H1 (cell line): ENCODE data around the gene COL16A1. TPM values are rescaled to one million over a fixed set of nuclear protein-coding genes. Genes with fewer than 3 reads are reported as not detected.

Source experiments
- CTCF ChIA-PET: fragments of 300-600 bp; sonication (Branson Sonifier 250); formaldehyde crosslinking; loops from one replicate; lab custom pipeline; 2021; ENCODE audit not compliant: partially characterized antibody; lab: Charles Lee
- POLR2A ChIA-PET: fragments of 300-600 bp; sonication (Branson Sonifier 250); formaldehyde crosslinking; loops from one replicate; lab custom pipeline; 2021; ENCODE audit warnings: inconsistent platforms; ENCODE audit not compliant: partially characterized antibody; lab: Charles Lee
- DNase-seq, 2 experiments: peaks; one replicate each; pipeline versions ENCODE4 v3.0.0 to v3.0.0-alpha.2; 2010 to 2022; ENCODE audit warnings: low spot score in 2 of 2, low read depth in 1 of 2, mixed read lengths in 1 of 2
- FAIRE-seq: peaks from 2 replicates; lab custom pipeline; 2011; peaks lifted over from hg19 to GRCh38; lab: Jason Lieb, UNC
- H2AFZ ChIP-seq: 2 replicates; pipeline ENCODE4 v1.8.1; 2012; ENCODE audit warnings: low read length, inconsistent platforms
- H2AK5ac ChIP-seq: 2 replicates; pipeline ENCODE4 v1.6.1; 2013; ENCODE audit warnings: low read depth, low read length
- H2BK120ac ChIP-seq: replicated peaks from 2 replicates; pipeline ENCODE3; 2013; ENCODE audit warnings: low read depth, low read length, inconsistent platforms
- H2BK12ac ChIP-seq: 2 replicates; pipeline ENCODE4 v1.6.1; 2013; ENCODE audit warnings: low read depth, low read length
- H2BK15ac ChIP-seq: 2 replicates; pipeline ENCODE4 v1.6.1; 2013; ENCODE audit warnings: low read length
- H2BK20ac ChIP-seq: 2 replicates; pipeline ENCODE4 v1.6.1; 2013; ENCODE audit warnings: low read length
- H2BK5ac ChIP-seq: 2 replicates; pipeline ENCODE4 v1.6.1; 2013; ENCODE audit warnings: low read depth, low read length
- H3K14ac ChIP-seq: 2 replicates; pipeline ENCODE4 v1.6.1; 2013; ENCODE audit warnings: inconsistent platforms; ENCODE audit not compliant: insufficient read length
- H3K18ac ChIP-seq: 2 replicates; pipeline ENCODE4 v1.6.1; 2013; ENCODE audit warnings: low read length; ENCODE audit errors: extremely low read depth
- H3K23ac ChIP-seq: 2 replicates; pipeline ENCODE4 v1.6.1; 2013; ENCODE audit warnings: inconsistent platforms; ENCODE audit not compliant: insufficient read length
- H3K23me2 ChIP-seq: 2 replicates; pipeline ENCODE4 v1.6.1; 2013; ENCODE audit warnings: low read depth, low read length
- H3K27ac ChIP-seq: 2 replicates; pipeline ENCODE4 v1.6.1; 2011; ENCODE audit warnings: low read depth, low read length, inconsistent platforms
- H3K27me3 ChIP-seq, 4 experiments: replicated peaks in 1 of 4; 1 replicate in 1 of 4; 2 replicates in 3 of 4; pipeline versions ENCODE4 v1.6.1 to v1.8.1; 2011 to 2013; ENCODE audit warnings: low read length in 3 of 4, mild to moderate bottlenecking in 3 of 4, inconsistent platforms in 2 of 4, mixed read lengths in 2 of 4, moderate library complexity in 1 of 4; ENCODE audit not compliant: control insufficient read depth in 3 of 4, insufficient read depth in 3 of 4; ENCODE audit errors: extremely low read depth in 1 of 4
- H3K36me3 ChIP-seq, 4 experiments: 2 replicates each; pipeline versions ENCODE4 v1.6.1 to v1.8.1; 2011 to 2013; ENCODE audit warnings: mild to moderate bottlenecking in 4 of 4, low read length in 3 of 4, moderate library complexity in 2 of 4, control low read depth in 1 of 4, inconsistent platforms in 1 of 4; ENCODE audit not compliant: insufficient read depth in 4 of 4, control insufficient read depth in 2 of 4
- H3K4ac ChIP-seq: replicated peaks from 2 replicates; pipeline ENCODE3; 2013; ENCODE audit warnings: low read length, low read depth, mixed read lengths, inconsistent platforms; ENCODE audit not compliant: insufficient read length
- H3K4me1 ChIP-seq, 4 experiments: replicated peaks in 1 of 4; 1 replicate in 1 of 4; 2 replicates in 3 of 4; pipeline versions ENCODE4 v1.6.1 to v1.8.1; 2011 to 2013; ENCODE audit warnings: low read length in 3 of 4, inconsistent platforms in 2 of 4, mixed read lengths in 1 of 4; ENCODE audit not compliant: insufficient read depth in 4 of 4, control insufficient read depth in 3 of 4
- H3K4me2 ChIP-seq, 2 experiments: 2 replicates each; pipeline versions ENCODE4 v1.6.1 to v1.8.1; 2011 to 2013; ENCODE audit warnings: low read depth in 2 of 2, low read length in 2 of 2, control low read depth in 1 of 2, inconsistent platforms in 1 of 2, mild to moderate bottlenecking in 1 of 2; ENCODE audit not compliant: insufficient read depth in 1 of 2
- H3K4me3 ChIP-seq, 4 experiments: fragments of 200-600, 300-600 bp in 1 of 4; sonication (generic), shearing (Covaris generic), sonication (Bioruptor Twin) in 1 of 4; 2 replicates each; pipeline versions ENCODE4 v1.5.1 to v1.8.1; 2011 to 2016; ENCODE audit warnings: low read length in 4 of 4, low read depth in 3 of 4, control low read depth in 2 of 4, inconsistent platforms in 2 of 4, mild to moderate bottlenecking in 2 of 4, mixed read lengths in 1 of 4, moderate library complexity in 1 of 4; ENCODE audit not compliant: insufficient read depth in 2 of 4; ENCODE audit errors: extremely low read depth in 1 of 4
- H3K56ac ChIP-seq: replicated peaks from 2 replicates; pipeline ENCODE3; 2013; ENCODE audit warnings: low read depth, mild to moderate bottlenecking, mixed read lengths, low read length, inconsistent platforms; ENCODE audit not compliant: insufficient read length
- H3K79me1 ChIP-seq: 2 replicates; pipeline ENCODE4 v1.6.1; 2013; ENCODE audit warnings: low read depth, low read length, control low read depth
- H3K79me2 ChIP-seq, 2 experiments: 2 replicates each; pipeline versions ENCODE4 v1.6.1 to v1.8.1; 2012 to 2013; ENCODE audit warnings: low read length in 2 of 2, mild to moderate bottlenecking in 2 of 2, inconsistent platforms in 1 of 2; ENCODE audit not compliant: insufficient read depth in 2 of 2, control insufficient read depth in 1 of 2
- H3K9ac ChIP-seq, 4 experiments: replicated peaks in 1 of 4; 1 replicate in 1 of 4; 2 replicates in 3 of 4; pipeline versions ENCODE4 v1.6.1 to v1.8.1; 2011 to 2013; ENCODE audit warnings: low read depth in 3 of 4, low read length in 3 of 4, control low read depth in 2 of 4, mild to moderate bottlenecking in 2 of 4, moderate library complexity in 2 of 4, inconsistent platforms in 1 of 4; ENCODE audit errors: extremely low read depth in 1 of 4
- H3K9me3 ChIP-seq, 2 experiments: 2 replicates each; pipeline versions ENCODE4 v1.6.1 to v1.8.1; 2012 to 2013; ENCODE audit warnings: mild to moderate bottlenecking in 2 of 2, moderate library complexity in 2 of 2, control low read depth in 1 of 2, inconsistent platforms in 1 of 2, low read depth in 1 of 2, low read length in 1 of 2, mixed read lengths in 1 of 2; ENCODE audit not compliant: insufficient read depth in 2 of 2
- H4K20me1 ChIP-seq, 2 experiments: replicated peaks in 1 of 2; 2 replicates each; pipeline versions ENCODE3 to v1.8.1; 2011 to 2013; ENCODE audit warnings: inconsistent platforms in 2 of 2, low read length in 2 of 2, mild to moderate bottlenecking in 1 of 2; ENCODE audit not compliant: insufficient read depth in 2 of 2, control insufficient read depth in 1 of 2
- H4K5ac ChIP-seq: 2 replicates; pipeline ENCODE4 v1.6.1; 2013; ENCODE audit warnings: low read length, low read depth, mixed read lengths, inconsistent platforms; ENCODE audit not compliant: insufficient read length
- H4K8ac ChIP-seq: 2 replicates; pipeline ENCODE4 v1.8.0; 2013; ENCODE audit warnings: mild to moderate bottlenecking, moderate library complexity, low read length, inconsistent platforms; ENCODE audit not compliant: insufficient read depth; ENCODE audit errors: extremely low read depth
- H4K91ac ChIP-seq: replicated peaks from 2 replicates; pipeline ENCODE3; 2013; ENCODE audit warnings: low read length, mixed read lengths, inconsistent platforms; ENCODE audit not compliant: insufficient read length
- ASH2L ChIP-seq: fragments of 200-600, 300-600 bp; sonication (generic); IDR thresholded peaks from one replicate; pipeline ENCODE4 v1.7.1; 2017; ENCODE audit warnings: low read length
- BCL11A ChIP-seq, 2 experiments: IDR thresholded peaks; one replicate each; pipeline ENCODE4 v1.6.1; 2011; ENCODE audit warnings: low read depth in 2 of 2, low read length in 2 of 2, mild to moderate bottlenecking in 2 of 2
- CBX8 ChIP-seq: fragments of 300-800, 300-1000 bp; sonication (generic); IDR thresholded peaks from 2 replicates; pipeline ENCODE4 v1.7.1; 2016; ENCODE audit warnings: low read depth, low read length, borderline replicate concordance
- E2F6 ChIP-seq: IDR thresholded peaks from 2 replicates; pipeline ENCODE4 v1.6.1; 2012; ENCODE audit warnings: inconsistent platforms
- FOSL1 ChIP-seq: IDR thresholded peaks from 2 replicates; pipeline ENCODE4 v1.6.1; 2011; ENCODE audit warnings: mild to moderate bottlenecking, low read depth, low read length, moderate library complexity; ENCODE audit not compliant: insufficient read depth
- KDM4A ChIP-seq: IDR thresholded peaks from one replicate; pipeline ENCODE4 v1.7.1; 2012; ENCODE audit warnings: low read depth, mild to moderate bottlenecking, moderate library complexity, low read length, inconsistent platforms; ENCODE audit not compliant: severe bottlenecking
- MAFK ChIP-seq: IDR thresholded peaks from 2 replicates; pipeline ENCODE4 v1.6.1; 2012; ENCODE audit warnings: low read depth, mild to moderate bottlenecking, improper control_type of control experiment, low read length
- SIN3A ChIP-seq, 2 experiments: IDR thresholded peaks in 1 of 2; conservative IDR thresholded peaks in 1 of 2; 2 replicates each; pipeline ENCODE4 v1.6.1; 2011 to 2012; ENCODE audit warnings: low read length in 2 of 2, improper control_type of control experiment in 1 of 2, low read depth in 1 of 2, mild to moderate bottlenecking in 1 of 2
- TEAD4 ChIP-seq: IDR thresholded peaks from 2 replicates; pipeline ENCODE4 v1.6.1; 2012; ENCODE audit warnings: low read depth, low read length, inconsistent platforms, mixed read lengths
- whole genome bisulfite sequencing, 2 experiments: shearing (Covaris generic) in 1 of 2; methylation state at CpG; one replicate each; pipeline versions ENCODE4 v1.1.6 to v1.1.7; 2013 to 2015; ENCODE audit warnings: low lambda C conversion rate in 2 of 2, mixed read lengths in 2 of 2, inconsistent platforms in 1 of 2, low coverage in 1 of 2, missing lambda C conversion rate in 1 of 2; ENCODE audit not compliant: insufficient replicate concordance in 2 of 2, insufficient coverage in 1 of 2, insufficient read length in 1 of 2; ENCODE audit errors: extremely low coverage in 1 of 2, missing lambda C conversion rate in 1 of 2; 5-methylcytosine and 5-hydroxymethylcytosine counted together
- polyA plus RNA-seq, 7 experiments: library from polyadenylated mRNA; depleted of rRNA in 3 of 7; stranded (reverse) in 5 of 7; unstranded in 2 of 7; fragments of >200 nt in 5 of 7; fragments of 200-250 nt in 2 of 7; gene quantifications; 1 replicate in 5 of 7; 2 replicates in 1 of 7; 4 replicates in 1 of 7; pipeline versions ENCODE4 v1.2.1 to v1.2.3, GENCODE V29; 2011 to 2013; ENCODE audit warnings: missing spikeins in 2 of 7, mixed read lengths in 2 of 7
- total RNA-seq: library from RNA; stranded (reverse); fragmentation: NEBNext Ultra II Directional; extraction: Animal tissue kit (Norgen Biotek cat#: 25700); gene quantifications from 2 replicates; pipeline ENCODE4 v1.2.1, GENCODE V29; 2021

The COL16A1 gene
- total and polyA plus RNA-seq, 2 of the 8 experiments (the other 6 are each of a cell fraction or from before 2014, with no cell fraction given): 2.0 to 10.5 TPM

- WGBS, 2 experiments: 94% methylated on average over 14 of the region's 14 CpGs; no CpG with 5 or more reads in 1 of the 2 experiments
- Histone ChIP-seq H3K9ac (no peak overlapping the region), H3K79me2 (no peaks in the 10 kb centered on the region), H2BK5ac (no peak overlapping the region), H3K4me2 (no peak overlapping the region), H3K23ac (no peak overlapping the region), H2BK120ac (no peak overlapping the region), H4K91ac (no peak overlapping the region), H3K18ac (no peak overlapping the region), H2BK15ac (no peak overlapping the region), H2AK5ac (no peak overlapping the region), H2BK12ac (no peak overlapping the region), H4K20me1 (peaks cover 0 to 1% of the 10 kb centered on the region in 2 experiments), H3K36me3 (no peaks in the 10 kb centered on the region), H3K14ac (no peak overlapping the region), H4K8ac (no peak overlapping the region), H3K23me2 (no peaks in the 10 kb centered on the region), H4K5ac (no peak overlapping the region), H2BK20ac (no peak overlapping the region), H3K4me1 (no peaks in the 10 kb centered on the region; a peak in 1 of 7 replicates), H3K56ac (no peak overlapping the region), H3K4me3 (no peak overlapping the region), H3K9me3 (no peaks in the 10 kb centered on the region), H2AFZ (no peak overlapping the region), H3K79me1 (no peaks in the 10 kb centered on the region), H3K27me3 (no peaks in the 10 kb centered on the region), H3K4ac (no peak overlapping the region), H3K27ac (no peak overlapping the region)
- CTCF ChIA-PET: interaction anchor here (0.6 to 24.1 kb wide), 9 partner anchors 6 to 113 kb away, joined by 3 to 370 read pairs (median 8); partner anchors contain the start of gene COL16A1
- DNase-seq: no peak
- POLR2A ChIA-PET: interaction anchor here (1.3 kb wide), 1 partner anchor 25 kb away, joined by 3 read pairs; no protein-coding TSS in a partner anchor
- no peak for TF ChIP-seq CBX8
- no peak for TF ChIP-seq MAFK
- no peak for TF ChIP-seq SIN3A (conservative IDR thresholded peaks at IDR 0.05 in 1 of 2, IDR thresholded peaks at IDR 0.05 in 1 of 2; ENCODE audit: low read depth in 1 of 2, low read length in 2 of 2)
- no peak for TF ChIP-seq KDM4A
- TF ChIP-seq E2F6: no peak
- TF ChIP-seq TEAD4: no peak
- no peak for TF ChIP-seq ASH2L
- no peak for TF ChIP-seq BCL11A (IDR thresholded peaks at IDR 0.05; ENCODE audit: low read depth in 2 of 2, low read length in 2 of 2)
- no peak for TF ChIP-seq FOSL1
- FAIRE-seq: no peak
Measured at GRCh38 chr1:31675756-31676155, 28.1 kb downstream of the COL16A1 start.
